Endodermal cell (in vitro differentiated cells): ENCODE data around the gene MAPK10. TPM values are rescaled to one million over a fixed set of nuclear protein-coding genes. Genes with fewer than 3 reads are reported as not detected.

Experiments
- DNase-seq: peaks from one replicate; pipeline ENCODE4 v3.0.0-alpha.2; 2017
- H3K27ac ChIP-seq: 2 replicates; pipeline ENCODE4 v1.5.1; 2013; ENCODE audit warnings: mild to moderate bottlenecking, low read depth, low read length, moderate library complexity
- H3K27me3 ChIP-seq: 2 replicates; pipeline ENCODE4 v1.6.1; 2013; ENCODE audit warnings: mild to moderate bottlenecking, low read length, moderate library complexity; ENCODE audit not compliant: insufficient read depth, control insufficient read depth, poor library complexity, severe bottlenecking
- H3K36me3 ChIP-seq: 2 replicates; pipeline ENCODE4 v1.7.0; 2013; ENCODE audit warnings: mild to moderate bottlenecking, low read length, moderate library complexity; ENCODE audit not compliant: control insufficient read depth, insufficient read depth
- H3K4me1 ChIP-seq: one replicate; pipeline ENCODE4 v1.7.0; 2013; ENCODE audit warnings: low read length; ENCODE audit not compliant: control insufficient read depth, insufficient read depth
- H3K4me3 ChIP-seq: 2 replicates; pipeline ENCODE4 v1.5.1; 2013; ENCODE audit warnings: mild to moderate bottlenecking, low read length, moderate library complexity
- H3K9ac ChIP-seq: 2 replicates; pipeline ENCODE4 v1.6.1; 2013; ENCODE audit warnings: mild to moderate bottlenecking, low read length, moderate library complexity; ENCODE audit not compliant: poor library complexity, severe bottlenecking; ENCODE audit errors: extremely low read depth
- H3K9me3 ChIP-seq: 2 replicates; pipeline ENCODE4 v1.6.1; 2013; ENCODE audit warnings: mild to moderate bottlenecking, low read length, moderate library complexity; ENCODE audit not compliant: control insufficient read depth
- H3K27ac Mint-ChIP-seq: 2 replicates; pipeline ENCODE4 v1.8.0; 2020; ENCODE audit warnings: mixed read lengths
- H3K27me3 Mint-ChIP-seq: 2 replicates; pipeline ENCODE4 v1.8.0; 2021; ENCODE audit warnings: mild to moderate bottlenecking, mixed read lengths; ENCODE audit not compliant: insufficient read depth
- H3K36me3 Mint-ChIP-seq: 2 replicates; pipeline ENCODE4 v1.8.0; 2020; ENCODE audit warnings: low read depth, mixed read lengths
- H3K4me1 Mint-ChIP-seq: 2 replicates; pipeline ENCODE4 v1.8.0; 2020; ENCODE audit warnings: mixed read lengths
- H3K4me3 Mint-ChIP-seq: 2 replicates; pipeline ENCODE4 v1.8.0; 2020; ENCODE audit warnings: mild to moderate bottlenecking, moderate library complexity, mixed read lengths
- H3K9me3 Mint-ChIP-seq: 2 replicates; pipeline ENCODE4 v1.8.0; 2020; ENCODE audit warnings: mild to moderate bottlenecking, mixed read lengths
- CTCF ChIP-seq: fragments of 200-600 bp; sonication (generic); conservative IDR thresholded peaks from 2 replicates; pipeline ENCODE4 v1.5.0; 2021; ENCODE audit warnings: antibody characterized with exemption, mild to moderate bottlenecking
- WGBS, 2 experiments: methylation state at CpG; one replicate each; pipeline versions ENCODE4 v1.1.5 to v1.1.7; 2013; ENCODE audit warnings: missing lambda C conversion rate in 2 of 2, mixed read lengths in 1 of 2; ENCODE audit not compliant: insufficient coverage in 1 of 2, insufficient read length in 1 of 2; 5-methylcytosine and 5-hydroxymethylcytosine counted together
- total RNA-seq, 2 donors: library from RNA; stranded (reverse); fragmentation: NEBNext Ultra II Directional in 1 of 2; extraction: Animal tissue kit (Norgen Biotek cat#: 25700) in 1 of 2; gene quantifications; 2 replicates in 1 of 2; 3 replicates in 1 of 2; pipeline ENCODE4 v1.2.1, GENCODE V29; 2021

MAPK10 gene
- total RNA-seq, 2 donors from 2014 or later: 45.1 to 70.2 TPM

- Histone ChIP-seq H3K27ac (no peak overlapping the region), H3K9ac (no peak overlapping the region), H3K9me3 (peaks cover 7% of the 10 kb centered on the region), H3K4me3 (no peak overlapping the region), H3K36me3 (no peaks in the 10 kb centered on the region), H3K27me3 (no peaks in the 10 kb centered on the region), H3K4me1 (peaks cover 13% of the 10 kb centered on the region)
- H3K9me3 Mint-ChIP-seq: peaks cover 8% of the 10 kb centered on the region
- TF ChIP-seq CTCF: no peak
- H3K4me3 Mint-ChIP-seq: no peak overlapping the region
- 100% methylated on average over 1 of the region's 1 CpG; no CpG with 5 or more reads in 1 of the 2 experiments for WGBS, 2 experiments
- H3K36me3 Mint-ChIP-seq: no peaks in the 10 kb centered on the region
- DNase-seq: no peak
- H3K27me3 Mint-ChIP-seq: no peaks in the 10 kb centered on the region
- peaks cover 9% of the 10 kb centered on the region for H3K4me1 Mint-ChIP-seq
- no peak overlapping the region for H3K27ac Mint-ChIP-seq
Observed at GRCh38 chr4:86271057-86271456, 88.8 kb downstream of the MAPK10 start.

GRCh38 chr4:86269354-86269753 lies 90.5 kb downstream of the MAPK10 start:
- no peak for DNase-seq
- peaks cover 8% of the 10 kb centered on the region for H3K9me3 Mint-ChIP-seq
- peaks cover 14% of the 10 kb centered on the region for H3K4me1 Mint-ChIP-seq
- no peaks in the 10 kb centered on the region for H3K27me3 ChIP-seq
- 83 to 92% methylated on average over 1 of the region's 1 CpG for WGBS, 2 experiments
- H3K27ac Mint-ChIP-seq: no peak overlapping the region
- no peak overlapping the region for H3K4me3 ChIP-seq
- peaks cover 7% of the 10 kb centered on the region for H3K9me3 ChIP-seq
- no peaks in the 10 kb centered on the region for H3K36me3 ChIP-seq
- peak overlapping the region; percentile 9 for H3K27ac ChIP-seq
- no peak overlapping the region for H3K4me3 Mint-ChIP-seq
- no peak overlapping the region for H3K9ac ChIP-seq
- H3K27me3 Mint-ChIP-seq: no peaks in the 10 kb centered on the region
- peaks cover 7% of the 10 kb centered on the region for H3K4me1 ChIP-seq
- no peak for TF ChIP-seq CTCF
- H3K36me3 Mint-ChIP-seq: no peaks in the 10 kb centered on the region

- Histone ChIP-seq H3K9me3 (no peaks in the 10 kb centered on the region), H3K27ac (no peak overlapping the region), H3K27me3 (no peaks in the 10 kb centered on the region), H3K36me3 (no peaks in the 10 kb centered on the region), H3K4me3 (peak overlapping the region; percentile 2), H3K4me1 (no peaks in the 10 kb centered on the region), H3K9ac (no peak overlapping the region)
- TF ChIP-seq CTCF: no peak
- H3K36me3 Mint-ChIP-seq: no peaks in the 10 kb centered on the region
- H3K27ac Mint-ChIP-seq: no peak overlapping the region
- H3K27me3 Mint-ChIP-seq: no peaks in the 10 kb centered on the region
- H3K4me3 Mint-ChIP-seq: no peak overlapping the region
- no peaks in the 10 kb centered on the region for H3K9me3 Mint-ChIP-seq
- no peak for DNase-seq
- H3K4me1 Mint-ChIP-seq: peaks cover 23% of the 10 kb centered on the region
Observed at GRCh38 chr4:86264241-86264640, 95.6 kb downstream of the MAPK10 start.
